Endothelial cell (in vitro differentiated cells): ENCODE data around the gene RSRC1. TPM values are rescaled to one million over a fixed set of nuclear protein-coding genes. Genes with fewer than 3 reads are reported as not detected.

Experiments used
- DNase-seq: peaks from one replicate; pipeline ENCODE4 v3.0.0; 2021; ENCODE audit warnings: low spot score
- H3K27ac Mint-ChIP-seq: one replicate; pipeline ENCODE4 v1.8.0; 2021; ENCODE audit warnings: mixed read lengths, inconsistent platforms; ENCODE audit not compliant: unreplicated experiment
- H3K27me3 Mint-ChIP-seq: one replicate; pipeline ENCODE4 v1.8.0; 2021; ENCODE audit warnings: mild to moderate bottlenecking, moderate library complexity, mixed read lengths, inconsistent platforms; ENCODE audit not compliant: unreplicated experiment
- H3K36me3 Mint-ChIP-seq: one replicate; pipeline ENCODE4 v1.8.0; 2021; ENCODE audit warnings: mild to moderate bottlenecking, low read depth, mixed read lengths, inconsistent platforms; ENCODE audit not compliant: unreplicated experiment
- H3K4me1 Mint-ChIP-seq: one replicate; pipeline ENCODE4 v1.8.0; 2021; ENCODE audit warnings: mild to moderate bottlenecking, mixed read lengths, inconsistent platforms; ENCODE audit not compliant: unreplicated experiment
- H3K4me3 Mint-ChIP-seq: one replicate; pipeline ENCODE4 v1.8.0; 2021; ENCODE audit warnings: mild to moderate bottlenecking, mixed read lengths, inconsistent platforms; ENCODE audit not compliant: unreplicated experiment
- H3K9me3 Mint-ChIP-seq: one replicate; pipeline ENCODE4 v1.8.0; 2021; ENCODE audit warnings: mixed read lengths, inconsistent platforms; ENCODE audit not compliant: unreplicated experiment
- total RNA-seq: library from RNA; stranded (reverse); fragmentation: NEBNext Ultra II Directional; extraction: Animal tissue kit (Norgen Biotek cat#: 25700); gene quantifications from one replicate; pipeline ENCODE4 v1.2.1, GENCODE V29; 2021; ENCODE audit not compliant: unreplicated experiment
- TF ChIP-seq, protein P1 (sequence below): fragments of 200-600 bp; sonication (generic); IDR thresholded peaks from one replicate; pipeline ENCODE4 v1.5.0; 2021; ENCODE audit warnings: antibody characterized with exemption; ENCODE audit not compliant: unreplicated experiment

RSRC1 gene
- total RNA-seq, 1 donor from 2014 or later: 24.7 TPM

DNA sequence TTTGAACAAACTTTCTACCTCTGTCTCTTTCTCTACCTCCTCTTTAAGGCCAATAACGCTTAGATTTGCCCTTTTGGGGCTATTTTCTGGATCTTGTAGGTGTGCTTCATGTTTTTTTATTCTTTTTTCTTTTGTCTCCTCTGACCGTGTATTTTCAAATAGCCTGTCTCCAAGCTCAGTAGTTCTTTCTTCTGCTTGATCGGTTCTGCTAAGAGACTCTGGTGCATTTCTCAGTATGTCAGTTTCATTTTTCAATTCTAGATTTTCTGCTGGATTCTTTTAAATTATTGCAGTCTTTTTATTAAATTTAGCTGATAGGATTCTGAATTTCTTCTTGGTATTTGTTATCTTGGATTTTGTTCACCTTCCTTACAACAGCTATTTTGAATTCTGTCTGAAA is 148.7 kb downstream of the RSRC1 start:
- Mint-ChIP-seq H3K4me3 (no peak overlapping the region), H3K36me3 (peaks cover 5% of the 10 kb centered on the region), H3K27ac (no peak overlapping the region), H3K9me3 (no peaks in the 10 kb centered on the region), H3K4me1 (no peaks in the 10 kb centered on the region), H3K27me3 (no peaks in the 10 kb centered on the region)
- TF ChIP-seq, protein P1, sequence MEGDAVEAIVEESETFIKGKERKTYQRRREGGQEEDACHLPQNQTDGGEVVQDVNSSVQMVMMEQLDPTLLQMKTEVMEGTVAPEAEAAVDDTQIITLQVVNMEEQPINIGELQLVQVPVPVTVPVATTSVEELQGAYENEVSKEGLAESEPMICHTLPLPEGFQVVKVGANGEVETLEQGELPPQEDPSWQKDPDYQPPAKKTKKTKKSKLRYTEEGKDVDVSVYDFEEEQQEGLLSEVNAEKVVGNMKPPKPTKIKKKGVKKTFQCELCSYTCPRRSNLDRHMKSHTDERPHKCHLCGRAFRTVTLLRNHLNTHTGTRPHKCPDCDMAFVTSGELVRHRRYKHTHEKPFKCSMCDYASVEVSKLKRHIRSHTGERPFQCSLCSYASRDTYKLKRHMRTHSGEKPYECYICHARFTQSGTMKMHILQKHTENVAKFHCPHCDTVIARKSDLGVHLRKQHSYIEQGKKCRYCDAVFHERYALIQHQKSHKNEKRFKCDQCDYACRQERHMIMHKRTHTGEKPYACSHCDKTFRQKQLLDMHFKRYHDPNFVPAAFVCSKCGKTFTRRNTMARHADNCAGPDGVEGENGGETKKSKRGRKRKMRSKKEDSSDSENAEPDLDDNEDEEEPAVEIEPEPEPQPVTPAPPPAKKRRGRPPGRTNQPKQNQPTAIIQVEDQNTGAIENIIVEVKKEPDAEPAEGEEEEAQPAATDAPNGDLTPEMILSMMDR: no peak
- DNase-seq: no peak

DNA sequence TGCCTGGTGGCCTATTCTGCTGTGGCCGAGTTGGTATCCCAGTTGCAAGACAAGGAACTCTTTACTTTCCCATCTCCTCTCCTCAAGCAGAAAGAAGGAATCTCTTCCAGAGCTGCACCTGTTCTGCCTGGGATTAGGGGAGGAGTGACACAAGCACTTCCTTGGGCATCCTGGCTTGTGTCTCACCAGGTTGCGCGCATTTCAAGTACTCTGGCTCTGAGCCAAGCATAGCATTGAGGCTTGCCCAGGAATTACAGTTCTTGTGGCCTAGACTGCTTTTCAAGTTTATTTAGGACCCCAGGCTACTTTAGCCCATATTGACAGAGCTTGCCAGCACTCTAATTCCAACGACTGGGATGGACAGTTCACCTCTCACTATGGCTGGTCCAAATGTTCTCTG is 150.5 kb downstream of the RSRC1 start:
- no peak overlapping the region for H3K27ac Mint-ChIP-seq
- H3K9me3 Mint-ChIP-seq: no peaks in the 10 kb centered on the region
- H3K36me3 Mint-ChIP-seq: peaks cover 5% of the 10 kb centered on the region
- no peaks in the 10 kb centered on the region for H3K27me3 Mint-ChIP-seq
- no peaks in the 10 kb centered on the region for H3K4me1 Mint-ChIP-seq
- H3K4me3 Mint-ChIP-seq: no peak overlapping the region
- TF ChIP-seq, protein P1: no peak
- DNase-seq: no peak

- no peak overlapping the region for H3K4me3 Mint-ChIP-seq
Measured at GRCh38 chr3:158261371-158261991, 151.6 kb downstream of the RSRC1 start.

DNA sequence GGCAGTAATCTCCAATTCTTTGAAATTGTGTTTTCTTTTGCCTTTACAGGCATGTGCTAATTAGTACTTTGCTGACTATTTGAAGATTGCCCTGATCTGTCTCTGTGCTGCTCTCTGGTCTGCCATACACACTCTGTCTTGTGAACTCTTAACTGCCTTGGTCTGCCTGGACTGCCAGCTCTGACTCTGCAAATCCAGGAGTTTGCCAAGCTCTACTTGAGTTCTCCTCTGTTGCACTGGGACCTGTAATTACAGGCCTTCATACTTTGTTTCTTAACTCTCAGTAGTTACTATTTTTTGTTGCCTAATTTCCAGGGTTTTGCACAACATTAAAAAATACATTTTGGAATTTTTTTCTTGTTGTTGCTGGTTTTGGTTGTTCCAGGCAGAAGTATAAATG is 155.0 kb downstream of the RSRC1 start:
- peaks cover 4% of the 10 kb centered on the region for H3K9me3 Mint-ChIP-seq
- H3K27ac Mint-ChIP-seq: no peak overlapping the region
- no peak overlapping the region for H3K4me3 Mint-ChIP-seq
- no peaks in the 10 kb centered on the region for H3K27me3 Mint-ChIP-seq
- no peak for DNase-seq
- peaks cover 9% of the 10 kb centered on the region for H3K36me3 Mint-ChIP-seq
- TF ChIP-seq, protein P1: no peak
- no peaks in the 10 kb centered on the region for H3K4me1 Mint-ChIP-seq

More at GRCh38 chr3:158261371-158261991, 151.6 kb downstream of the RSRC1 start:
- H3K27me3 Mint-ChIP-seq: no peaks in the 10 kb centered on the region
- TF ChIP-seq, protein P1: no peak
- no peaks in the 10 kb centered on the region for H3K4me1 Mint-ChIP-seq
- H3K27ac Mint-ChIP-seq: no peak overlapping the region
- peaks cover 5% of the 10 kb centered on the region for H3K36me3 Mint-ChIP-seq
- H3K9me3 Mint-ChIP-seq: no peaks in the 10 kb centered on the region
- no peak for DNase-seq

DNA sequence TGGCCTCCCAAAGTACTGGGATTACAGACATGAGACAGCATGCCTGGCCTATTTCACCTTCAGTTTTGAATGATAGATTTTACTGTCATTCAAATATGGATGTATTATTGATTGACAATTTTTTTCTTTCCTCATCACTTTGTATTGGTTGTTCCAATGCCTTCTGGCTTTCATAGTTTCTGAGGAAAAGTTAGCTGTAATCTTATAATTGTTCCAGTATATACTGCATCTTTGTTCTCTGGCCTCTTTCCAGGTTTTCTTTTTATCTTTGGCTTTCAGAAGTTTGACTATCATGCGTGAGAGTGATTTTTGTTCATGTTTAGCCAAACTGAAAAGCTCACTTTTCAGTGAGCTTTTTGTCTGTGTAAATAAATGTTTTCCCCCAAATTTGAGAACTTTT is 157.1 kb downstream of the RSRC1 start:
- H3K27ac Mint-ChIP-seq: no peak overlapping the region
- peaks cover 4% of the 10 kb centered on the region for H3K9me3 Mint-ChIP-seq
- TF ChIP-seq, protein P1: no peak
- H3K27me3 Mint-ChIP-seq: no peaks in the 10 kb centered on the region
- peaks cover 4% of the 10 kb centered on the region for H3K36me3 Mint-ChIP-seq
- DNase-seq: no peak
- no peak overlapping the region for H3K4me3 Mint-ChIP-seq
- no peaks in the 10 kb centered on the region for H3K4me1 Mint-ChIP-seq
